GM12891 (cell line): ENCODE measurements around the gene SLC30A2.

ENCODE experiments used
- POLR2A ChIP-seq: IDR thresholded peaks from 2 replicates; pipeline ENCODE4 v1.6.1; 2011; ENCODE audit warnings: low read depth, low read length, control low read depth
- POLR2AphosphoS5 ChIP-seq: IDR thresholded peaks from 2 replicates; pipeline ENCODE4 v1.6.1; 2011; ENCODE audit warnings: low read depth, low read length, control low read depth
- POU2F2 ChIP-seq: IDR thresholded peaks from 2 replicates; pipeline ENCODE4 v1.6.1; 2011; ENCODE audit warnings: low read depth, mild to moderate bottlenecking, control low read depth, low read length, moderate library complexity
- TAF1 ChIP-seq: IDR thresholded peaks from 2 replicates; pipeline ENCODE4 v1.6.1; 2011; ENCODE audit warnings: low read depth, low read length, control low read depth

DNA sequence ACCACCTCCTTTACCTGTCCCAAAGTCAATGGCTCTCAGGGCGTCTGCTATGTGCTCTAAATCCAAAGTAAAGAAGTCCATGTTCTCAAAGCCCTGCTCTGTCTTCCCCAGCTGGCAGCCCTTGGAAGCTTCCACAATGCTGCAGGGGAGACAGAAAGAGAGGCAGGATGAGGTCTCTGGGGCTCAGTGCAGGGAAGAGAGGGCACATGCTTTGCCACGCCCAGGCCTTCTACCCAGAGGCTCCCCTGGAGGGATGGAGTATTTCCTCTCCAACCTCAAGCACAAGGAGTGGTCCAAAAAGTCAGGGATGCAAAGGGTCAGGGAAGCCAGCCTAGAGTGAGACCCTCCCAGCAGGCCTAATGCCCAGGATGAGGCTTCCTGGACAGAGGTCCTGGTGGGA, 11.3 kb upstream of the SLC30A2 start:
- TF ChIP-seq POLR2AphosphoS5 (no peak), TAF1 (no peak), POLR2A (no peak), POU2F2 (no peak)
